HG02938 (cell line): ENCODE measurements around the gene ZNRF3.
"Not testable (repeated sequence)": the region's sequence is repeated elsewhere in the genome, so short reads cannot be mapped to it uniquely, and the experiment has no call there.

ENCODE experiments used
- ATAC-seq: cut with Tn5 transposase; IDR thresholded peaks from one replicate; pipeline ENCODE4 v1.9.1; 2021; ENCODE audit warnings: mild to moderate bottlenecking, moderate library complexity; ENCODE audit not compliant: unreplicated experiment

ZNRF3 gene

DNA sequence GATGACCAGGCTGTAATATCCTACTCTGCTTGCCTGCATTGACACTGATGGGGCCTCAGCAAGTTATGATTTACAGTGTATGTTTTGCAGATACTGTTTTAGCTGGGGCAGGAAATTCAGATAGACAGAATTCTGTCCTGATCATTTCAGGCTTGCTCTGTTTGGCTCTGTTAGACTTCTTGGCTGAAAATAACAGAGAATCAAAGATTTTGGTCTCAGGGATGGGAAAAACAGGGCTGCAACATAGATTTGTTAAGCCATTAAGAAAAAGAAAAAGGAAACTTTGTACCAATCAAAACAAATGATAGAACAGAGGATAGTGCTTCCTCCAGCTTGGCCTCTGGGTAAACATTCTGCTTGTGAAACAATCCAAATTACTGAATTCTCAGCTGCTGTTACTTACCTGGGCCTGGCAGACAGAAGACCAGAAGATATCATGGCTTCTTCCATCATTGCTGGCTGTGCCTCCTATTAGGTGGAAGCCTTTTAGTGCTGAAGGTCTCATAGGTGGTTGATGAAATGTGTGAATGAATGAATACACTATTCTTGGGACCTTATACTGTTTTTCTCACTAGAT, 22.0 kb downstream of the ZNRF3 start:
- no peak for ATAC-seq

DNA sequence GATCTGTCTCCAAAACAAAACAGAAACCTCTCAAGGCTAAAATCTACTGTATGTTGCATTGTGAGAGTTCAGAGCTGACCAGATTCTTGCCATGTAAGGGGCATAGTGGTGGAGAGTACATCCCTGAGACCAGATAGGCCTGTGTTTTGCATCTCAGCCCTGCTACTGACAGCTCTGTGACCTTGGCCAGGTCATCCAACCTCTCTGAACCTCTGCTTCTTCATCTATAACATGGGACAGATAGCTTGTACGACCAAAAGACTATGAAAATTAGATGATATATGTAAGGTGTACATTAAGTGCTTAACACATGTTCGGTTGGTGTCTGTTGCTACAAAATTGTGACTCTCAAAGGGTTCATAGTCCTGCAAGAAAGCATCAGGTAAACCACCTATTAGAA, 22.9 kb downstream of the ZNRF3 start:
- ATAC-seq = no peak

DNA sequence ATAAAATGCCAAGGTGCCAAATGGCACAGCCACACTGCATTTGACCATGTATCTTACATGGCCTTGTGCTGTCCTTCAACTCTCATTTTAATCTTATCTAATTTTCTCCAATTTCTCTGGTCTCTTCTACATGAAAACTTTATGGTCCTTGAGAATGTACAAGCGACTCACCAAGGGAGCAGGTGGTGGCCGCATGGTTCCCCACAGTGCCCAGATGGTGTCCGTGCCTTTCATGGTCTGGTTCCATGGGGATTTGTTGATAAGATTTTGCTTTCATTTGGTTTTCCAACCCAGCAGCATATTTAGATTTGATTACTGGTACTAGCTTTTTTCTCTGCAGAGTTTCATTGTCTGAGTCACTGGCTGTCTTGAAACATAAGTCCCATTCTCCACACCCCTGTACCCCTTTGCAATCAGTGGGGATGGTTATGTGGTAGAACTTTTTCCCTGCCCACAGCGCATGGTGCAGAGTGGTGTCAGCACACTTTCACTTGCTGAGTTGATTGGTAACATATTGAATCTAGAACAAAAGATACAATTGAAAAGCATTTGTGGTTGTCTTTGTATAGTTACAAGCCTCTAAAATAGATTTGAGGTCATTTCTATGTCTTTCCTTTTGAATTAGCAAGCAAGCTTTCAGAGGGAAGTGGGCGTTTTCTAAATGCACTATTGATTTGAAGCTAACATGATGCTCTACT, 24.1 kb downstream of the ZNRF3 start:
- peak; percentile 51 for ATAC-seq

DNA sequence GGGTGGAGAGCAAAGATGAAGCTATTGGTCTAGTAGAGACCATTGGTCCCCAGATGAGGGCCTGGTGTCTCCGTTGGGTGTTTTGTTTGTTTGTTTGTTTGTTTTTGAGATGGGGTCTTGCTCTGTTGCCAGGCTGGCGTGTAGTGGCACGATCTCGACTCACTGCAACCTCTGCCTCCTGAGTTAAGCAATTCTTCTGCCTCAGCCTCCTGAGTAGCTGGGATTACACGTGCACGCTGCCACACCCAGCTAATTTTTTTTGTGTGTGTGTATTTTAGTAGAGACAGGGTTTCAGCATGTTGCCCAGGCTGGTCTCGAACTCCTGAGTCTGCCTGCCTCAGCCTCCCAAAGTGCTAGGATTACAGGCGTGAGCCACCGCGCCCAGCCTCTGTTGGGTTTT, 25.4 kb downstream of the ZNRF3 start:
- not testable (repeated sequence) for ATAC-seq

DNA sequence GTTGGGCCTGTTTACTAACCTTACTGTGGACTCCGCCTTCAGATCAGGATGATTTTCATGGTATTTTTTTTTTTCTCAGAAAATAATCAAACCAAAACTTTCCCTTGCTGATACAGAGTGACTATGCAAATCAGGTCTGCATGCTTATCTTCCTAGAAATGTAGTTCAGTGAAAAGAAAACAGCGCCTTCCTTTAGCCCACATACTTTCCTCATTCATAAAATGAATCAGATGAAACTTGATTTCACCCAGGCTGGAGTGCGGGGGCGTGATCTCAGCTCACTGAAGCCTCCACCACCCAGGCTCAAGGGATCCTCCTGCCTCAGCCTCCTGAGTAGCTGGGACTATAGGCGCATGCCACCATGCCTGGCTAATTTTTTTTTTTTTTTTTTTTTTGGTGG, 26.0 kb downstream of the ZNRF3 start:
- ATAC-seq = no peak

DNA sequence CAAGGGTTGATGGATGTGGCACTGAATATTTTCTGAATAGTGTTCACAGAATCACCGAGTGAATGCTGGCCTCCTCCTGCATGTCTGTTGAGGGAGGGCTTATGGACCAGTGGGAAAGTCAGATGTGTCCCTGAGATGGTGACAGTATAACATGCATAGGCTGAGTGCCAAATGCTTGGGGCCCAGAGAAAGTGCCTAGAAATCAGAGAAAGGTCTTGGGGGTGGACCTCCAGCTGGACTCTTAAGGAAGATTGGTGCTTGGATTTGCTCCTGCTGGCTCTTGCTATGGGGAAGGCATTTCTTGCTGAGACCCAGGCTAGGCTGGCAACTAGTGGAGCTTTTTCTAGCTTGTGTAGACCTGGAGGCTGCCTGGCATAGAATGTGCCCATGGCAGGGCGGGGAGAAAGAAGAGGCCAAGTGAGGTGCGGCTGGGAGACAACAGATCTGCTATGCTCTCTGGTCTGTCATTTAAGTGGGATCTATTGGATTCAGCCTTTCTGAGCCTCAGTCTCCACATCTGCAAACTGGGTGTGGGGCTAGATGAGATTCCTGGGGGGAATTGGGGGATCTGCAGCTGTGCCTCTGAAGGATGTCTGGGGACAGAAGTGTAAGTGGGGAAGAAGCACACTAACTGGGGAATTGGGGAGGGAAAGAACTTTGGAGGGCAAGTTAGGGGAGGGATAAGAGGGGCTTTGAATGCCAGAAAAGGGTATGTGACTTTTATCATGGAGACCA, 27.4 kb downstream of the ZNRF3 start:
- ATAC-seq = no peak

DNA sequence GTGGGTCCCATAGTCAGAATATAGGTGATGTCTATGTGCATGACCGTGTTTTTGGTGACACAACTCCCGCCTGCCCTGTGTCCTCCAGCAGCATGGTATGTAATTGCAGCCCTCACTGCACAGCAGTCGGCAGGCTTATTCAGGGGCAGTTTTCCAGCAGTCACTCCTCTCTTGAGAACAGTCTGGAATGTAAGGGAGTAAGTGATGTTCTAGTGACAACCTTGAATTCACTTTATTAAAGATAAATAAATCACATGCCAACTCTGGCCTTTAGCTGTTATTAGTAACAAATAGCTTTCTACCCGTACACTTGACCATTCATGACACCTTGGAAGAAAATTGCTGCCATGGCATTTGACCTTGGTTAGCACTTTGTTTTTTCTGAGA, 27.9 kb downstream of the ZNRF3 start:
- no peak for ATAC-seq

DNA sequence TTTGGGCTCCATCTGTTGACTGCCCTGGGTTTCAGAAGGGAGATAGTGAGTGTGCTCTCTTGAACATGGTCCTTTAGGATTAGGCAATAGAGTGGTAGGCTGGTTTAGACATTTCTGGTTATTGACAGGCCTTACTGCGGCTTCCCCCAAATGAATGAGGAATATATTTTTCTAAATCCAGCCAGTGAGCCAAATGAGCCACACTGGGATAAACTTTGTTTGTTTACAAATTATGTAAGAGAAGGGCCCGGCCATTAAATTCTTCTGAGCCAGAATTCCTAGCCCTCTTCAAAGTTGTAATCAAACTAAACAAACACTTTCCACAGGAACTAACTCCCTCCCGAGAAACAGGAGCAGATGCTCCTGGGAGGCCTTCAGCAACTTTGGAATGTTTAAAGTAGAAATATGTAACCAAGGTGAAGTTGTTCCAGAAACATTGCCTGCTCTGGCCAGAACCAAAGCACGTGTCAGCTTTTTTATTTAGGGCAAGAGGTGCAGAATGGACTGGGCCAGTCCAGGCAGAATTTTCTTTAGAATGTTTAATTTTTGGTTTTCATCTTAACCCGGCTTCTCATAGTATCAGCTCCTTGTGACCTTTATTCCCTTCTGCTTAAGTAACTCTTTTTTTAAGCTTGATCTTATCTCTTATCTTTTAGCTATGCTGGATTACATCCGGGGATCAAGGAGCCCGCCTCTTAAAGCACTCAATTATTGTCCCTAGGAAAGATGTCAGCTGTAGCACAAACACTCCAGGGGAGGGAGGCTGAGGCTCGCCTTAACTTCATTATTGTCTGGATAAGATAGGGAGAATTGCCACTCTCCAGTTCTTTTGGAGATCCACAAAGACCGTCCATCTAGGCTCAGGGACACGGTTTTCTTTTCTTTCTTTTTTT, 28.7 kb downstream of the ZNRF3 start:
- ATAC-seq = no peak

DNA sequence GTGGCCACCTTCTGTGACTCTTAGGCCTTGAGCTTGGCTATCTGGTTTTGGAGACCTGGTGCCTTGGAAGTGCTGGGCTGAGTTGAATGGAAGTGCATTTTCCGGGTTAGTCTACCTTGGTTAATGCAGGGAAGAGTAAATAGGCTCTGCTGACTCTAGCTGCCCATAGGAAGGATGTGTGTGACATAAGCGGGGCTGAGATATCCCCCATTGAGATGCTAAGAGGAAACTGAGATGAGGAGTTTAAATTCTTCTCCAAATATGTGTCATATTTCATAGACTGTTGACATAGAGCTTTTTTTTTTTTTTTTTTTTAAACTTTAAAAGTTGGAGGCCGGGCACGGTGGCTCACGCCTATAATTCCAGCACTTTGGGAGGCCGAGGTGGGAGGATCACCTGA, 30.8 kb downstream of the ZNRF3 start:
- no peak for ATAC-seq

DNA sequence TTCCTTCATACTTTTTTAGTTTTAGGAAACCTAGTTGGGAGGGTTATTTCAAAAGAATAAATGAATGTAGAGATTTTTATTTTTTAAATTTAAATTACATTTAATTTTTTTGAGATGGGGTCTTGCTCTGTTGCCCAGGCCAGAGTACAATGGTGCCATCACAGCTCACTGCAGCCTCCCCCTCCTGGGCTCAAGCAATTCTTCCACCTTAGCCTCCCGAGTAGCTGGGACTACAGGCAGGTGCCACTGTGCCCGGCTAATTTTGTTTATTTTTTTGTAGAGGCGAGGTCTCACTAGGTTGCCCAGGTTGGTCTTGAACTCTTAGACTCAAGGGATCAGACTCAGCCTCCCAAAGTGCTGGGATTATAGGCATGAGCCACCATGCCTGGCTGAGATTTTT, 32.6 kb downstream of the ZNRF3 start:
- ATAC-seq = no peak

DNA sequence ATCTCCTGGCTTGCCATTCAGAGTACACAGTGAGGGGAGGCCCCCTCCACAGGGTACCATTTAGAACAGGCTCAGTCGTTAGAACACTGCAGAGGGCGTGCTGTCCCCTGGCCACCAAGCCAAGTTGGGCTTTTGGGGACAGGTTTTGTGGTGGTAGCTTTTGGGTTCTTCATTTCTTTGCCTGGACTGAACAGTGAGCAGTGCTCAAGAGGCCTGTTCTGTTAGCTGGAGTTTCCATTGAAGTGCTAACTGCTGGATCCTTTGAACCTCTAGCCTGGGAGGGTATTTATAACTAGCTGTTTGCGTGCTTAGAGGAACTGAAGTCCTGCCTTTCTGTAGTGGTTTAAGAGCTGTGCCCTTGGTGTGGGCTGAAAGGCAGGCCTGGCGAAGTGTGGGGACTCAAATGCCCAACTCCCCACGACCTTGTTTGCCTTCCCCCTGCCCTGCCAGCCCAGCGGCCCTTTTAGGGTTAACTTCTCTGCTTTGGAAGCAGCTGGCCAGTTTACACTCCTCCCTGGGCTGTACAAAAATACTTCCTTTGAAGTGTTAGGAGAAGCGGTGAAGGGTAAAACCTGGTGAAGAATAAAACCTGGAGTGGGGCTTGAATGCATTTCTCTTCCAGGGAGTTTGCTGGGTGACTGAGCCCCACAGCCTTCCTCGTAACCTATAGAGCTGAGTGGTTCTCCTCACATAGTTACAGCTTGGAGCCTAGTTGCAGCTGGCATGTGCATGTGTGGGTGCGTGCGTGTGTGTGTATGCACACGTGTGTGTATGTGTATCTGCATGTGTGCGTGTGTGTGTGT, 34.6 kb downstream of the ZNRF3 start:
- ATAC-seq = no peak

DNA sequence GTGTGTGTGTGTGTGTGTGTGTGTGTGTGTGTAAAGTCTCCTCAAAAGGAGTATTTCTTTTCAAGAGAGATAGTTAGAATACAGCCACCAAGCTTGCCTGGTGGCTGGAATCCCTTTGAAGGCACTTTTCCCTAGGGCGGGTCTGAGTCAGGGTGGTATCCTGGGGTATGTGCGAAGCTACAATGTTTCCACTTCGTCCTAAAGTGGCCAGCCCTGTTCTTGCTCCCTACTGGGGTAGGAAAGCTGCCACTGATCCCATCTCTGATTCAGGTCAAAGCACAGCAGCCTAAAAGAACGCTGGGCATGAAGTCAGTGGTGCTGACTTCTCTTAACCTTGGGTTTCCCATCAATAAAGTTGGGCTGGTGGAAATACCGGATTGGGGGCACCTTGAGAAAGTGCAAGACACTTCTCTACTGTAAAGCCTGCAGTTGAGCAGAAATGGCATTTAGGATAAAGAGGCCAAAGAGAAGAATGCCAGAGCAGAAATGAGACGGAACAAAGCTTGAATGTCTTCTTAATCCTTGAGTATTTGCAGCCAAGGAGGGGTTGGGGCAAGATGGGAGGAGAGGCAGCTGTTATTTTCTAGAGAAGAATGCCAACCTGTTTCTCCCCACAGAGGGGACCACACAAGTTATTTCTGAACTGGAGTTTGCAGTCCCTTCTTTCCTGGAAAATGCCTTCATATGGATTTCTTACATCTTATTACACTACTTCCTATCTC, 35.3 kb downstream of the ZNRF3 start:
- no peak for ATAC-seq

DNA sequence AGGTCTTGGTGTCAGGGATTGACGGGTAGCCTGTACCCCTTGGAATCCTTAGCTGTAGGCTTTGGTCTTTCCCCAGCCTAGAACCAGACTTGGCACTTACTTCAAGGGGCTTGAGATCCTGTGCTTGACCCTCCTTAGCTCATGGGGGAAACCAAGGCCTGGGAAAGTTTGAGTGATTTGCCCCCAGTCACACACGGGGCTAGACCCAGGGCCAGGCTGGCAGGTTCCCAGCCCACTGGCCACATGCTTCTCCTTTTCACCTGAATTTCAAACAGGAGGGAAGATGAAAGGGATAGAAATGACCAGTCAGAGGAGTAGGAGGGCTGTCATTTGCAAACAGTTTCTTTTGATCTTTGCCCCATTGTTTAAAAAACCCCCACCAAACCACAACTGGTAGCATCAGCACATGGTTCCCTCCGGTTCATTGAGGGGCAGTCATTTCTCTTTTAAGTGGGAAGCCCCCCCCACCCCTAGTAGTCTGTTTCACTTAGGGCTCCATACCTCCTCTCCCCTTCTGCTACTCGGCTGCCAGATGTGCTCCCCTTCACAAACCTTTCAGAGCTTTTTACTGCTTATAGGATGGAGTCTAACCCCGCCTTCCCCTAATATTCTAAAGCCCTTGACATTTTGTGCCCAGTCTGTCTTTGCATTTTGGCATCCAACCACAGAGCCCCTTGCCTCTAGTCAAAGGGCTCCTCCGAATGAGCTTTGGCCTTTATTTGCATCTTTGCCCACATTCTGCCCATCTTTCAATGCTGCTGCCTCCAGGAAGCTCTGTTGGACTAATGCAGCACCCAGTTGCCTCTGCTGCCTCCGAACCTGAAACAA, 37.6 kb downstream of the ZNRF3 start:
- no peak for ATAC-seq

DNA sequence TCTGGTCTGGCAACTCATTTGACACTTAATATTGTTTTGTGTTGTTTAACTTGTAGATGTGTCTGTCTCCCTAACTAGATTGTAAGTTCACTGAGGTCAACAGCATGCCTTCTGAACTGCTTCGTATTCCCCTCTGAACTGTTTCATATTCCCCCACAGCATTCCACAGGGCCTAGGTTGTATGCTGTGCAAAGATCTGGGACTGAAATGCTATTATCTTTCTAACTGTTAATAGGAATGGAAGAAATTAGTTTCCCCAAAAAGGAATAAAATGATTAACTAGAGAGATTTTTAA, 38.2 kb downstream of the ZNRF3 start:
- ATAC-seq = no peak

DNA sequence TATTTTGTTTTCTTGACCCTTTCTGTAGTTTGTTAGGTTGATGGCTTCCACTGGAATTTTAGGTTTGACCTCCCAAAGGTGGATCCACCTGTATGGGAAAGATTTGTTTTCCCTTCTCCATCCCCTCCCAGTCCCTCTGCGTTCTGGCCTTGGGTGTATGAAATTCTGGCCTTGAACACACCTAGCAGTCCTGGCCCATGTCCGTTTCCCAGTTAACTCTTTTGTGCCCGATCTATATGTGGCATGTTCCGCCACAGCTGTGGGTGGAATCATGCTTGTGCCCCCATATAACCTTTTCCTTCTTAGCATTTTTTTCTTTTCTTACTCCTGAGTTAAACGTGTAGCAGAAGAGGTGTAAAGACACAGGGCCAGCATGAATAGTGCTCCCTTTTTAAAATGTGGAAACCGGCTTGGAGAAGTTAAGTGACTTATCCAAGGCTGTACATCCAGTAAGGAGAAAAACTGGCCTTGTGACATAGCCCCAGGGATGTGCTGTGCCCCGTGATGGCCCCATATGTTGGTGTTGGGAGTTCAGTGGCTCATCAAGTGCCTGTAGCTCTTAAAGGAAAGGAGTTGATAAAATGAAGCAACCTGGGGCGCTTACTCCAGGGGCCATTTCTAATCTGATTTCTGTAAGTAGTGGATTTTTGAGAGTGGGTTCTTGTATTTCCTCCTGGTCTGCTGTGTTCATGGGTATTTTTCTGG, 39.3 kb downstream of the ZNRF3 start:
- ATAC-seq = no peak

DNA sequence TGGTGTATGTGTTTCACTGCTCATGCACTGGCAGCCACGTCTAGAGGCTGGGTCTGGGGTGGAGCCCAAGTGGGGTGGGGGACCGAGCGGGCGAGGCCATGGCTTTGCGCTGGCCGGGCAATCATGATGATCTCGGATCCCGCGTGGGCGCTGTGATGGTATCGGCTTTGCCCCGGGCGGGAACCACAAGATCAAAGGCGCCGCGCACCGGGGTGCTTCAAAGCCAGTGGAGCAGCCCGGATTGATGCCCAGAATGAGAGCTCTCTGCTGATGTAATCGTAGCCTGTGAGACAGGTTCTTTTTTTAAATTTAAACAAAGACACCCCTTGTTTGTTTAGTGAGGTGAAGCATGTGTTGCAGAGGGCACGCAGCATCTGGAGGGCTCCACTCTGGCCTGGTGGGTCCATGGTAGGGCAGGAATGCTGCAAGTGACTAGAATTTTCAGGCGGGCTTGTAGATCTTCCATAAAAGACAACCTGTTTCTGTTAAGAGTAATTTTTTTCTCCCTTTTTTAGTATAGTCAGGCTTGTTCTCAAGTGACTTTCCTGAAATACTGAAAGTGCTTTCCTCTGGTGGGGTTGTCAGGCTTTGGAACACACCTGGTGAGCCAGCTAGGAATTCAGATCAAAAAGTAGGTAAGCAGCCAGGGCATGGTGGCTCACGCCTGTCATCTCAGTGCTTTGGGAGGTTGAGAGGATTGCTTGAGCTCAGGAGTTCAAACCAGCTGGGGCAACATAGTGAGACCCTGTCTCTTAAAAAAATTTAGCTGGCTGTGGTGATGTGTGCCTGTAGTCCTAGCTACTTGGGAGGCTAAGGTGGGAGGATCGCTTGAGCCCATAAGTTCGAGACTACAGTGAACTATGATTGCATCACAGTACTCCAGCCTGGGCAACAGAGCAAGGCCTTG, 40.7 kb downstream of the ZNRF3 start:
- ATAC-seq = no peak

DNA sequence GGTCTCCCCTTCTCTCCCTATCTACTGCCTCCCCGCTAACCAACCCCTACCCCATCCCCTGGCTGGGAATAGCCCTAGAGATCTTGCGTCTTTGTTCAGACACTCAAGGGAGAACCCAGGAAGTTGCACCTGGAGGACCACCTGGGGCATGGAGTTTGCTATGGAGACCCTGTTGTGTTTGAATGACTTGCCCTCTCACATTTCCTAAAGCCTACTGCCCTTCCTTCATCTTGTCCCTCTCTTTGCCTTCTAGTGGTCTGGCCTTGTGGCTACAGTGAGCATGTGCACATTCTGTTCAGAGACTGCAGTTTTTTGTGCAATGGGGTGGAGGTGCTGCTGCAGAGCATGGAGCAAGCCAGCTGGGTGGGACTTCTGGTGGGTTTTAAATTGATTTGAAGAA, 42.5 kb downstream of the ZNRF3 start:
- ATAC-seq = no peak

DNA sequence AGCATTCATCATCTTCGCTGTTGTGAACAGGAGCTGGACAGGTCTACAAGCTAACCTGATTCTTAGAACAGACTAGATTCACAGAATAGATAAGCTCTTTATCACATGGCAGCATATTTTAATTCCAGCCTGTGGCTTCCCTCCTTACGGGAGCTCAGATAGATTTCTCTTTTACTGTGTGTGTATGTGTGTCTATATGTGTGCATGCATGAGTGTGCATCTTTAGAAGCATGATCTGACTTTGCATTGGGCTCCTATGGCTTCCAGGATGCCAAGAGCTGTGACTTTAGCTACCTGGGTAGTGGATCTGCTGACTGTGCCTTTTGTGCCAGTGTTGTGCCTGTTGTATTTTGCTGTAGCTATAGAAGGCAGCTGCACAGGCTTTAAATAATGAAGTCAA, 44.3 kb downstream of the ZNRF3 start:
- no peak for ATAC-seq
